ENCODE data around the gene PCDH20.

DNA sequence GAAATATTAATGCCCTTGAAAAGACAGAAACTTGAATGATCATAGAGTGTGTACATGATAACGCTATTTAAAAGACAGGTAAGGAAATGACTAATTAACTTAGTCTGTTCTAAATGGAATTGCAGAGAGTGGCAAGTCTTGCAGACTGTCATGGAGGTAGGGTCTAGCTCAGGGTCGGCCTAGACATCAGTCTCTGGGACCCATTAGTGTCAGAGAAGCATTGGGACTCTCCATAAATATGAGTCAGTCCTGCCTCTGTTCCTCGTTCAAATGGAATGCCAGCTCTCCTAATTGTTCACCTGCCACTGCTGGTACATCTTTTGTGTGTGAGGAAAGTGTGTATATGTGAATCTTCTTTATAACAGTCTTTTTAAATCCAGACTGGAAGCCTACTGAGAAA, 28.0 kb downstream of the PCDH20 start:
- TF ChIP-seq TCF12 (IDR thresholded peaks at IDR 0.05; ENCODE audit: low read depth, low read length) (no peak), CREM (IDR thresholded peaks at IDR 0.05; ENCODE audit: low read depth) (no peak), MYC (IDR thresholded peaks at IDR 0.05; ENCODE audit: insufficient read depth, insufficient read length, insufficient replicate concordance, low read length, severe bottlenecking) (no peak), FOXK2 (IDR thresholded peaks at IDR 0.05) (no peak), NR2C2 (IDR thresholded peaks at IDR 0.05; ENCODE audit: borderline replicate concordance, control insufficient read depth, insufficient read length, low read depth) (no peak), SIN3A (IDR thresholded peaks at IDR 0.05; ENCODE audit: low read depth, low read length) (no peak), RELA (IDR thresholded peaks at IDR 0.05; ENCODE audit: borderline replicate concordance, partially characterized antibody) (no peak), PAX5 (IDR thresholded peaks at IDR 0.05; ENCODE audit: borderline replicate concordance, low read depth, low read length) (no peak)
- TF ChIP-seq, protein P1, sequence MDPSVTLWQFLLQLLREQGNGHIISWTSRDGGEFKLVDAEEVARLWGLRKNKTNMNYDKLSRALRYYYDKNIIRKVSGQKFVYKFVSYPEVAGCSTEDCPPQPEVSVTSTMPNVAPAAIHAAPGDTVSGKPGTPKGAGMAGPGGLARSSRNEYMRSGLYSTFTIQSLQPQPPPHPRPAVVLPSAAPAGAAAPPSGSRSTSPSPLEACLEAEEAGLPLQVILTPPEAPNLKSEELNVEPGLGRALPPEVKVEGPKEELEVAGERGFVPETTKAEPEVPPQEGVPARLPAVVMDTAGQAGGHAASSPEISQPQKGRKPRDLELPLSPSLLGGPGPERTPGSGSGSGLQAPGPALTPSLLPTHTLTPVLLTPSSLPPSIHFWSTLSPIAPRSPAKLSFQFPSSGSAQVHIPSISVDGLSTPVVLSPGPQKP (IDR thresholded peaks at IDR 0.05; ENCODE audit: low read depth, low read length), result no peak
